Measurements from ENCODE around the gene SPATA4. TPM values are rescaled to one million over a fixed set of nuclear protein-coding genes. Genes with fewer than 3 reads are reported as not detected.

Gene SPATA4
- total RNA-seq, 1 donor from 2014 or later = 0.74 TPM

- Mint-ChIP-seq H3K27ac (no peak overlapping the region), H3K4me3 (no peak overlapping the region), H3K27me3 (ENCODE audit: low read depth) (no peaks in the 10 kb centered on the region), H3K9me3 (no peaks in the 10 kb centered on the region), H3K36me3 (no peaks in the 10 kb centered on the region), H3K4me1 (no peaks in the 10 kb centered on the region)
- no peak for TF ChIP-seq CTCF (IDR thresholded peaks at IDR 0.05; ENCODE audit: unreplicated experiment)
- DNase-seq (ENCODE audit: low spot score in 2 of 2, unreplicated experiment in 2 of 2) = no peak
Observed at GRCh38 chr4:176185051-176185450, 10.3 kb downstream of the SPATA4 start.

- DNase-seq (ENCODE audit: low spot score in 2 of 2, unreplicated experiment in 2 of 2) = no peak
- Mint-ChIP-seq H3K36me3 (no peaks in the 10 kb centered on the region), H3K27me3 (ENCODE audit: low read depth) (no peaks in the 10 kb centered on the region), H3K4me3 (no peak overlapping the region), H3K9me3 (no peaks in the 10 kb centered on the region), H3K27ac (no peak overlapping the region), H3K4me1 (peaks cover 13% of the 10 kb centered on the region)
- no peak for TF ChIP-seq CTCF (IDR thresholded peaks at IDR 0.05; ENCODE audit: unreplicated experiment)
Observed at GRCh38 chr4:176163041-176163440, 32.3 kb downstream of the SPATA4 start.

- DNase-seq (ENCODE audit: low spot score in 2 of 2, unreplicated experiment in 2 of 2) = no peak
- Mint-ChIP-seq H3K27me3 (ENCODE audit: low read depth) (no peaks in the 10 kb centered on the region), H3K36me3 (no peaks in the 10 kb centered on the region), H3K27ac (no peak overlapping the region), H3K9me3 (no peaks in the 10 kb centered on the region), H3K4me1 (peaks cover 8% of the 10 kb centered on the region), H3K4me3 (no peak overlapping the region)
- TF ChIP-seq CTCF (IDR thresholded peaks at IDR 0.05; ENCODE audit: unreplicated experiment) = no peak
Observed at GRCh38 chr4:176156656-176157055, 38.7 kb downstream of the SPATA4 start.

- TF ChIP-seq CTCF (IDR thresholded peaks at IDR 0.05; ENCODE audit: unreplicated experiment) = no peak
- H3K4me1 Mint-ChIP-seq = peaks cover 4% of the 10 kb centered on the region
- no peak for DNase-seq (ENCODE audit: low spot score in 2 of 2, unreplicated experiment in 2 of 2)
- no peaks in the 10 kb centered on the region for H3K36me3 Mint-ChIP-seq
- H3K27me3 Mint-ChIP-seq (ENCODE audit: low read depth) = no peaks in the 10 kb centered on the region
- H3K9me3 Mint-ChIP-seq = no peaks in the 10 kb centered on the region
- H3K4me3 Mint-ChIP-seq = no peak overlapping the region
- H3K27ac Mint-ChIP-seq = no peak overlapping the region
Observed at GRCh38 chr4:176153124-176153523, 42.3 kb downstream of the SPATA4 start.

GRCh38 chr4:176150704-176151103 is 44.7 kb downstream of the SPATA4 start:
- Mint-ChIP-seq H3K36me3 (no peaks in the 10 kb centered on the region), H3K27ac (no peak overlapping the region), H3K27me3 (ENCODE audit: low read depth) (no peaks in the 10 kb centered on the region), H3K9me3 (no peaks in the 10 kb centered on the region), H3K4me3 (no peak overlapping the region), H3K4me1 (peaks cover 4% of the 10 kb centered on the region)
- TF ChIP-seq CTCF (IDR thresholded peaks at IDR 0.05; ENCODE audit: unreplicated experiment) = no peak
- DNase-seq (ENCODE audit: low spot score in 2 of 2, unreplicated experiment in 2 of 2) = no peak

GRCh38 chr4:176150356-176150682 is 45.1 kb downstream of the SPATA4 start:
- Mint-ChIP-seq H3K4me3 (no peak overlapping the region), H3K4me1 (peaks cover 4% of the 10 kb centered on the region), H3K27ac (no peak overlapping the region), H3K36me3 (no peaks in the 10 kb centered on the region), H3K9me3 (no peaks in the 10 kb centered on the region), H3K27me3 (ENCODE audit: low read depth) (no peaks in the 10 kb centered on the region)
- no peak for DNase-seq (ENCODE audit: low spot score in 2 of 2, unreplicated experiment in 2 of 2)
- no peak for TF ChIP-seq CTCF (IDR thresholded peaks at IDR 0.05; ENCODE audit: unreplicated experiment)
